SK-N-SH (cell line): ENCODE measurements around the gene SLC5A1. TPM values are rescaled to one million over a fixed set of nuclear protein-coding genes. Genes with fewer than 3 reads are reported as not detected.

ENCODE experiments used
- CTCF ChIA-PET: fragments of 300-600, 350-600 bp; formaldehyde crosslinking; extraction: SDS; loops from one replicate; lab custom pipeline; 2021; lab: Yijun Ruan, JAX
- POLR2A ChIA-PET: fragments of 350-600 bp; sonication (Branson Sonifier 250); formaldehyde crosslinking; extraction: SDS; loops from one replicate; lab custom pipeline; 2020; ENCODE audit warnings: antibody characterized with exemption, inconsistent platforms; lab: Yijun Ruan, JAX
- DNase-seq: peaks from one replicate; pipeline ENCODE4 v3.0.0; 2012
- H2AFZ ChIP-seq: fragments of 200-600 bp; sonication (generic); 2 replicates; pipeline ENCODE4 v1.8.1; 2016; ENCODE audit warnings: antibody characterized with exemption, mild to moderate bottlenecking, low read depth
- H3F3A ChIP-seq: fragments of 200-600 bp; sonication (generic); replicated peaks from 2 replicates; pipeline ENCODE3; 2016; ENCODE audit warnings: antibody characterized with exemption, mild to moderate bottlenecking; ENCODE audit not compliant: insufficient read depth
- H3K27ac ChIP-seq, 2 experiments: fragments of 200-500 bp in 1 of 2; fragments of 200-600 bp in 1 of 2; sonication (Bioruptor generic) in 1 of 2; sonication (generic), shearing (Covaris generic) in 1 of 2; 2 replicates each; pipeline versions ENCODE4 v1.5.1 to v1.6.1; 2014 to 2016; ENCODE audit warnings: low read depth in 2 of 2, inconsistent platforms in 1 of 2, low read length in 1 of 2, mild to moderate bottlenecking in 1 of 2, mixed read lengths in 1 of 2
- H3K27me3 ChIP-seq: fragments of 200-600 bp; sonication (generic), shearing (Covaris generic); 2 replicates; pipeline ENCODE4 v1.6.1; 2016; ENCODE audit warnings: mixed run types; ENCODE audit not compliant: insufficient read depth
- H3K36me3 ChIP-seq, 2 experiments: fragments of 200-500 bp in 1 of 2; fragments of 200-600 bp in 1 of 2; sonication (Bioruptor generic) in 1 of 2; sonication (generic) in 1 of 2; replicated peaks in 1 of 2; 2 replicates each; pipeline versions ENCODE3 to v1.5.1; 2014 to 2016; ENCODE audit warnings: low read length in 1 of 2, mild to moderate bottlenecking in 1 of 2; ENCODE audit not compliant: insufficient read depth in 2 of 2, control insufficient read depth in 1 of 2
- H3K4me1 ChIP-seq, 2 experiments: fragments of 200-500 bp in 1 of 2; fragments of 200-600 bp in 1 of 2; sonication (Bioruptor generic) in 1 of 2; sonication (generic), shearing (Covaris generic) in 1 of 2; 2 replicates each; pipeline versions ENCODE4 v1.5.1 to v1.6.1; 2014 to 2016; ENCODE audit warnings: low read depth in 1 of 2, low read length in 1 of 2, mixed run types in 1 of 2; ENCODE audit not compliant: insufficient read depth in 2 of 2, control insufficient read depth in 1 of 2
- H3K4me2 ChIP-seq: fragments of 200-600 bp; sonication (generic), shearing (Covaris generic); 2 replicates; pipeline ENCODE4 v1.6.1; 2017; ENCODE audit warnings: mixed run types
- H3K4me3 ChIP-seq, 2 experiments: fragments of 200-500 bp in 1 of 2; fragments of 200-600 bp in 1 of 2; sonication (Bioruptor generic) in 1 of 2; sonication (generic), shearing (Covaris generic) in 1 of 2; 2 replicates each; pipeline versions ENCODE4 v1.5.1 to v1.8.1; 2014 to 2016; ENCODE audit warnings: low read depth in 2 of 2, inconsistent platforms in 1 of 2, low read length in 1 of 2, mild to moderate bottlenecking in 1 of 2, mixed read lengths in 1 of 2, moderate library complexity in 1 of 2
- H3K79me2 ChIP-seq: fragments of 200-600 bp; sonication (generic); 2 replicates; pipeline ENCODE4 v1.8.1; 2017; ENCODE audit warnings: mild to moderate bottlenecking; ENCODE audit not compliant: insufficient read depth
- H3K9ac ChIP-seq: fragments of 200-600 bp; sonication (generic); 2 replicates; pipeline ENCODE4 v1.6.1; 2017; ENCODE audit warnings: mixed run types
- H3K9me2 ChIP-seq: fragments of 200-600 bp; sonication (generic); 2 replicates; pipeline ENCODE4 v1.6.1; 2017; ENCODE audit warnings: mixed run types
- H3K9me3 ChIP-seq: fragments of 200-600 bp; sonication (generic); 2 replicates; pipeline ENCODE4 v1.6.1; 2017; ENCODE audit warnings: mixed run types, mild to moderate bottlenecking, moderate library complexity
- H4K20me1 ChIP-seq: fragments of 200-600 bp; sonication (generic); 2 replicates; pipeline ENCODE4 v1.6.1; 2017; ENCODE audit warnings: mild to moderate bottlenecking, mixed run types; ENCODE audit not compliant: insufficient read depth
- ELF1 ChIP-seq: IDR thresholded peaks from 2 replicates; pipeline ENCODE4 v1.4.0; 2012
- EZH2phosphoT487 ChIP-seq: fragments of 200-600 bp; sonication (generic); IDR thresholded peaks from 2 replicates; pipeline ENCODE4 v1.6.1; 2017; ENCODE audit warnings: low read depth, mixed run types, mild to moderate bottlenecking, antibody characterized with exemption, moderate library complexity, borderline replicate concordance
- FOSL2 ChIP-seq: IDR thresholded peaks from 2 replicates; pipeline ENCODE4 v1.4.0; 2012; ENCODE audit warnings: low read depth, mild to moderate bottlenecking, moderate library complexity, borderline replicate concordance
- FOXJ3 ChIP-seq: sonication (generic); formaldehyde crosslinking; IDR thresholded peaks from 2 replicates; pipeline ENCODE4 v1.5.1; 2020; ENCODE audit warnings: mild to moderate bottlenecking, missing genetic modification reagents
- FOXM1 ChIP-seq: IDR thresholded peaks from 2 replicates; pipeline ENCODE4 v1.4.0; 2012; ENCODE audit warnings: low read depth, mild to moderate bottlenecking
- GABPA ChIP-seq: IDR thresholded peaks from 2 replicates; pipeline ENCODE4 v1.4.0; 2012; ENCODE audit warnings: low read depth, mild to moderate bottlenecking
- GATA2 ChIP-seq: sonication (generic); formaldehyde crosslinking; IDR thresholded peaks from 2 replicates; pipeline ENCODE4 v1.5.0; 2020; ENCODE audit warnings: mild to moderate bottlenecking, missing genetic modification reagents
- JUND ChIP-seq: IDR thresholded peaks from 2 replicates; pipeline ENCODE4 v1.4.0; 2012
- MAX ChIP-seq: IDR thresholded peaks from 2 replicates; pipeline ENCODE4 v1.4.0; 2012; ENCODE audit warnings: low read depth
- NFIC ChIP-seq: IDR thresholded peaks from 2 replicates; pipeline ENCODE4 v1.4.0; 2012; ENCODE audit warnings: borderline replicate concordance
- POLR2AphosphoS5 ChIP-seq: IDR thresholded peaks from 2 replicates; pipeline ENCODE4 v1.6.1; 2012; ENCODE audit warnings: low read depth, low read length
- RFX5 ChIP-seq: IDR thresholded peaks from 2 replicates; pipeline ENCODE4 v1.6.1; 2012; ENCODE audit warnings: mild to moderate bottlenecking, improper control_type of control experiment, low read length
- RXRA ChIP-seq: IDR thresholded peaks from 2 replicates; pipeline ENCODE4 v1.4.0; 2012; ENCODE audit warnings: low read depth, mild to moderate bottlenecking, borderline replicate concordance
- SIN3A ChIP-seq: IDR thresholded peaks from 2 replicates; pipeline ENCODE4 v1.6.1; 2012; ENCODE audit warnings: low read depth, mild to moderate bottlenecking, low read length, moderate library complexity, borderline replicate concordance
- YY1 ChIP-seq: IDR thresholded peaks from 2 replicates; pipeline ENCODE4 v1.4.0; 2012; ENCODE audit warnings: low read depth, mild to moderate bottlenecking
- polyA plus RNA-seq, 3 experiments: library from polyadenylated mRNA; depleted of rRNA; stranded (reverse); fragments of >200 nt; gene quantifications; 2 replicates each; pipeline ENCODE4 v1.2.3, GENCODE V29; 2012
- TF ChIP-seq, protein P1 (sequence below): fragments of 150-350 bp; IDR thresholded peaks from 2 replicates; pipeline ENCODE4 v1.6.1; 2016; ENCODE audit warnings: mild to moderate bottlenecking, low read depth, low read length
- TF ChIP-seq, protein P2 (sequence below): IDR thresholded peaks from 2 replicates; pipeline ENCODE4 v1.4.0; 2012; ENCODE audit warnings: low read depth, borderline replicate concordance
- TF ChIP-seq, protein P3 (sequence below): IDR thresholded peaks from 2 replicates; pipeline ENCODE4; 2012
- TF ChIP-seq, protein P4 (sequence below): fragments of 150-350 bp; IDR thresholded peaks from 2 replicates; pipeline ENCODE4 v1.6.1; 2017; ENCODE audit warnings: antibody characterized with exemption, low read length, low read depth, borderline replicate concordance

SLC5A1 gene
- polyA plus RNA-seq, 1 of the 3 experiments (the other 2 are of a cell fraction), result not detected

DNA sequence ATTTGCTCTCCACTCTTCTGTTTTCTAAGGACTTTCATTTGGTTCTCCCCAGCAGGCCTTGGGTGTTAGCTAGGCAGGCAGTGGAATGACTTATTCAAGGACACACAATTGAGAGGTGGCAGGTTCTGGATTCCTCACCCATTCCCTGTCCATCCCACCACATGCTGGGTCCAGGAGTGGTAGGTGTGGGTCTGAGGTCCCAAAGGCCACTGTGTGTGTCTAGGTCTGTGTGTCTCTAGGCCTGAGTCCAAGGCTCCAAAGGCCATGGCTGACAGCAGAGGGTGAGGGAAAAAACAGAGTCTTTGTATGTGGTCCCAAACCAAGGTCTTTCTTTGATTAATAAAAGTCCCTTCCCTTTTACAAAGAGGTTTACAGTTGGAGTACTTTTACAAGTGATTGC is 40.8 kb downstream of the SLC5A1 start:
- POLR2A ChIA-PET, result no interaction called here
- CTCF ChIA-PET, result interaction anchor here (7.7 kb wide), 1 partner anchor 108 kb away, joined by 211 read pairs; no protein-coding TSS in a partner anchor
- H2AFZ ChIP-seq, result no peak overlapping the region

More for the DNA sequence above, 40.8 kb downstream of the SLC5A1 start:
- Histone ChIP-seq H3K9me2 (no peaks in the 10 kb centered on the region), H3F3A (no peaks in the 10 kb centered on the region), H3K4me2 (no peak overlapping the region), H3K9ac (no peak overlapping the region), H3K4me1 (no peaks in the 10 kb centered on the region), H3K79me2 (no peaks in the 10 kb centered on the region), H3K27me3 (peaks cover 6% of the 10 kb centered on the region; the same call in 1 of the 2 replicates), H3K36me3 (no peaks in the 10 kb centered on the region), H3K9me3 (no peaks in the 10 kb centered on the region; the same call in 1 of the 2 replicates), H4K20me1 (no peaks in the 10 kb centered on the region), H3K4me3 (no peak overlapping the region), H3K27ac (no peak overlapping the region)
- TF ChIP-seq YY1, result no peak
- no peak for TF ChIP-seq FOXM1
- TF ChIP-seq, protein P1, sequence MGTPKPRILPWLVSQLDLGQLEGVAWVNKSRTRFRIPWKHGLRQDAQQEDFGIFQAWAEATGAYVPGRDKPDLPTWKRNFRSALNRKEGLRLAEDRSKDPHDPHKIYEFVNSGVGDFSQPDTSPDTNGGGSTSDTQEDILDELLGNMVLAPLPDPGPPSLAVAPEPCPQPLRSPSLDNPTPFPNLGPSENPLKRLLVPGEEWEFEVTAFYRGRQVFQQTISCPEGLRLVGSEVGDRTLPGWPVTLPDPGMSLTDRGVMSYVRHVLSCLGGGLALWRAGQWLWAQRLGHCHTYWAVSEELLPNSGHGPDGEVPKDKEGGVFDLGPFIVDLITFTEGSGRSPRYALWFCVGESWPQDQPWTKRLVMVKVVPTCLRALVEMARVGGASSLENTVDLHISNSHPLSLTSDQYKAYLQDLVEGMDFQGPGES, result no peak
- no peak for TF ChIP-seq POLR2AphosphoS5
- no peak for TF ChIP-seq RXRA
- TF ChIP-seq SIN3A, result no peak
- no peak for TF ChIP-seq GATA2 (CRISPR knock-in tag)
- no peak for TF ChIP-seq GABPA
- TF ChIP-seq, protein P2, sequence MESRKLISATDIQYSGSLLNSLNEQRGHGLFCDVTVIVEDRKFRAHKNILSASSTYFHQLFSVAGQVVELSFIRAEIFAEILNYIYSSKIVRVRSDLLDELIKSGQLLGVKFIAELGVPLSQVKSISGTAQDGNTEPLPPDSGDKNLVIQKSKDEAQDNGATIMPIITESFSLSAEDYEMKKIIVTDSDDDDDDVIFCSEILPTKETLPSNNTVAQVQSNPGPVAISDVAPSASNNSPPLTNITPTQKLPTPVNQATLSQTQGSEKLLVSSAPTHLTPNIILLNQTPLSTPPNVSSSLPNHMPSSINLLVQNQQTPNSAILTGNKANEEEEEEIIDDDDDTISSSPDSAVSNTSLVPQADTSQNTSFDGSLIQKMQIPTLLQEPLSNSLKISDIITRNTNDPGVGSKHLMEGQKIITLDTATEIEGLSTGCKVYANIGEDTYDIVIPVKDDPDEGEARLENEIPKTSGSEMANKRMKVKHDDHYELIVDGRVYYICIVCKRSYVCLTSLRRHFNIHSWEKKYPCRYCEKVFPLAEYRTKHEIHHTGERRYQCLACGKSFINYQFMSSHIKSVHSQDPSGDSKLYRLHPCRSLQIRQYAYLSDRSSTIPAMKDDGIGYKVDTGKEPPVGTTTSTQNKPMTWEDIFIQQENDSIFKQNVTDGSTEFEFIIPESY, result no peak
- no peak for TF ChIP-seq EZH2phosphoT487
- TF ChIP-seq, protein P3, sequence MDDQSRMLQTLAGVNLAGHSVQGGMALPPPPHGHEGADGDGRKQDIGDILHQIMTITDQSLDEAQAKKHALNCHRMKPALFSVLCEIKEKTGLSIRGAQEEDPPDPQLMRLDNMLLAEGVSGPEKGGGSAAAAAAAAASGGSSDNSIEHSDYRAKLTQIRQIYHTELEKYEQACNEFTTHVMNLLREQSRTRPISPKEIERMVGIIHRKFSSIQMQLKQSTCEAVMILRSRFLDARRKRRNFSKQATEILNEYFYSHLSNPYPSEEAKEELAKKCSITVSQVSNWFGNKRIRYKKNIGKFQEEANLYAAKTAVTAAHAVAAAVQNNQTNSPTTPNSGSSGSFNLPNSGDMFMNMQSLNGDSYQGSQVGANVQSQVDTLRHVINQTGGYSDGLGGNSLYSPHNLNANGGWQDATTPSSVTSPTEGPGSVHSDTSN, result no peak
- TF ChIP-seq ELF1, result no peak
- TF ChIP-seq NFIC, result no peak
- TF ChIP-seq JUND, result no peak
- TF ChIP-seq RFX5, result no peak
- no peak for TF ChIP-seq FOSL2
- no peak for TF ChIP-seq MAX
- no peak for TF ChIP-seq FOXJ3
- TF ChIP-seq, protein P4, sequence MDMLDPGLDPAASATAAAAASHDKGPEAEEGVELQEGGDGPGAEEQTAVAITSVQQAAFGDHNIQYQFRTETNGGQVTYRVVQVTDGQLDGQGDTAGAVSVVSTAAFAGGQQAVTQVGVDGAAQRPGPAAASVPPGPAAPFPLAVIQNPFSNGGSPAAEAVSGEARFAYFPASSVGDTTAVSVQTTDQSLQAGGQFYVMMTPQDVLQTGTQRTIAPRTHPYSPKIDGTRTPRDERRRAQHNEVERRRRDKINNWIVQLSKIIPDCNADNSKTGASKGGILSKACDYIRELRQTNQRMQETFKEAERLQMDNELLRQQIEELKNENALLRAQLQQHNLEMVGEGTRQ, result no peak
- no peak for DNase-seq
